ENCODE data around the gene HIF1AN.

HIF1AN gene

GRCh38 chr10:100522107-100522801 lies 13.5 kb upstream of the HIF1AN start:
- DNase-seq: no peak

- DNase-seq: no peak
Measured at GRCh38 chr10:100522945-100523344, 12.8 kb upstream of the HIF1AN start.

GRCh38 chr10:100524206-100524605 lies 11.5 kb upstream of the HIF1AN start:
- DNase-seq: no peak

GRCh38 chr10:100524638-100525037 lies 11.1 kb upstream of the HIF1AN start:
- DNase-seq: no peak

- peak; percentile 60 for DNase-seq
Measured at GRCh38 chr10:100528123-100528886, 7.4 kb upstream of the HIF1AN start.

GRCh38 chr10:100528921-100529474 lies 6.7 kb upstream of the HIF1AN start:
- no peak for DNase-seq

GRCh38 chr10:100529475-100530298 lies 6.1 kb upstream of the HIF1AN start, which contains the start of gene NDUFB8:
NDUFB8 (minus strand) TSS chr10:100529871; CDS start chr10:100529851, 20 bp downstream.
- DNase-seq: peak; percentile 94

- DNase-seq: peak; percentile 46
Measured at GRCh38 chr10:100531761-100532160, 4.0 kb upstream of the HIF1AN start.

- DNase-seq: no peak
Measured at GRCh38 chr10:100534726-100535125, 1.0 kb upstream of the HIF1AN start.

- DNase-seq: no peak
Measured at GRCh38 chr10:100535338-100535714, 417 bp upstream of the HIF1AN start.

GRCh38 chr10:100537475-100537874 lies 1.7 kb downstream of the HIF1AN start:
- DNase-seq: no peak

GRCh38 chr10:100544950-100545349 lies 9.2 kb downstream of the HIF1AN start:
- DNase-seq: no peak

GRCh38 chr10:100551196-100551595 lies 15.5 kb downstream of the HIF1AN start:
- DNase-seq: no peak

- DNase-seq: no peak
Measured at GRCh38 chr10:100551738-100552137, 16.0 kb downstream of the HIF1AN start.

- DNase-seq: no peak
Measured at GRCh38 chr10:100553929-100554328, 18.2 kb downstream of the HIF1AN start.

GRCh38 chr10:100554902-100555301 lies 19.2 kb downstream of the HIF1AN start:
- no peak for DNase-seq

- DNase-seq: no peak
Measured at GRCh38 chr10:100560248-100560647, 24.5 kb downstream of the HIF1AN start.

GRCh38 chr10:100561005-100561404 lies 25.3 kb downstream of the HIF1AN start:
- no peak for DNase-seq

- DNase-seq: peak; percentile 83
Measured at GRCh38 chr10:100562008-100562672, 26.4 kb downstream of the HIF1AN start.

- no peak for DNase-seq
Measured at GRCh38 chr10:100565206-100565985, 29.7 kb downstream of the HIF1AN start.

- DNase-seq: no peak
Measured at GRCh38 chr10:100566561-100566960, 30.8 kb downstream of the HIF1AN start.

- no peak for DNase-seq
Measured at GRCh38 chr10:100567249-100567648, 31.5 kb downstream of the HIF1AN start.
